HG03457 (cell line): Measurements from ENCODE around the gene POLDIP2.
A peak's percentile ranks its signal among the peaks of the same experiment; 100 is the strongest.

Experiments
- ATAC-seq: cut with Tn5 transposase; IDR thresholded peaks from one replicate; pipeline ENCODE4 v1.9.1; 2021; ENCODE audit warnings: moderate number of reproducible peaks; ENCODE audit not compliant: unreplicated experiment

POLDIP2 gene

DNA sequence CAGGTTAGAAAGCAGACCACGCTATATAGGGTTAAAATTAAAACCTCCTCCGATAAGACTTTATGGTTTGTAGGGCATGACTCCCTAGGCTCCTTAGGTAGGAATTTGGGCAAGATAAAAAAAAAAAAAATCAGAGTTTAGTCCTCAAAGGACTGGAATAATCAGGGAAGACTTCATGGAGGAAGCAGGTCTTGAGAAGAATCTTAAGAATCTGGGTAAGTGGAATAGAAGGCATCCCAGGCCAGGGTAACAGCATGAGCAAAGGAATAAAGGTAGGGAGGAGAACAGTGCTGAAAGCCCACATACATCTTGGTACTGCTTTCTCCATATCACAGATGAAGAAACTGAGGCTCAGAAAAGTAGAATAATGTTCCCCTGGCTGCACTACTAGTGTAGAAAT is 33.2 kb upstream of the POLDIP2 start:
- no peak for ATAC-seq

DNA sequence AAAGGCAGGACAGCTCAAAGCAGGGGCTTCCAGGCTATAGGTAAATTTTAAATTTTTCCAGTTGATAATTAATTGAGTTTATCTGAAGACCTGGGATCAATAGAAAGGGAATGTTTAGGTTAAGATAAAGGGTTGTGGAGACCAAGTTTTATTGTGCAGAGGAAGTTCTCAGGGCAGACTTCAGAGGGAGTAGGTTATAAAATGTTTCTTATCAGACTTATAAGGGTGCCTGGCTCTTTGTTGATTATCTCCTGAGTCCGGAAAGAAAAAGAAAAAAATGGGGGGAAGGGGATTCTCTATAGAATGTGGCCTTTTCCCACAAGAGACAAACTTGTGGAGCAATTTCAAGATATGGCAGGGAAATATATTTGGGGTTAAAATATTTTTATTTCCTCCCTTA is 32.8 kb upstream of the POLDIP2 start:
- ATAC-seq: no peak

DNA sequence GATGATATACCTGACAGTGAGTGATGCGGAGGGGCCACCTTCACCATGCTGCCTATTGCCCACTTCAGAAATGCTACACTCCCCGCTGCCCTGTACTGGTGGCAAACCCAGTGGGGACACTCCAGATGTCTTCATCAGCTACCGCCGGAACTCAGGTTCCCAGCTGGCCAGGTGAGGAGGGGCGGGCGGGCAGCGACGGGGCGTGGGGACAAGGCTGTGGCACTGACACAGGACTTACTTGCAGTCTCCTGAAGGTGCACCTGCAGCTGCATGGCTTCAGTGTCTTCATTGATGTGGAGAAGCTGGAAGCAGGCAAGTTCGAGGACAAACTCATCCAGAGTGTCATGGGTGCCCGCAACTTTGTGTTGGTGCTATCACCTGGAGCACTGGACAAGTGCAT is 30.8 kb upstream of the POLDIP2 start:
- no peak for ATAC-seq

DNA sequence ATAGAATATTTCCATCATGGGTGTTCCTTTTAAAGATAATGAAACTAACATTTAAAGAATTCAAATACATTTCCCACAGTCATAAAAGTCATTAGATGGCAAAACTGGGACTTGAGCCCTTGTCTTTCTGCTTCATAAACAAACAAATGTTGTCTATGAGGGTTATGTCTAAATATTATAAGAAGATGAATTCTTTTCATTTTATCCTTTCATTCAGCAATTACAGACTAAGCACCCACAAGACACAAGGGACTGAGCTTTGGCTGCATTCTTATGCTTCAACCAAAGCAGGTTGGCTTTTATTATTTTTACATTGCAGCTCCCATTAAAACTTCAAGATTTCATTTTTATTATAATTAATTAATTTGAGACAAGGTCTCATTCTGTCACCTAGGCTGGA is 29.1 kb upstream of the POLDIP2 start:
- ATAC-seq: no peak

DNA sequence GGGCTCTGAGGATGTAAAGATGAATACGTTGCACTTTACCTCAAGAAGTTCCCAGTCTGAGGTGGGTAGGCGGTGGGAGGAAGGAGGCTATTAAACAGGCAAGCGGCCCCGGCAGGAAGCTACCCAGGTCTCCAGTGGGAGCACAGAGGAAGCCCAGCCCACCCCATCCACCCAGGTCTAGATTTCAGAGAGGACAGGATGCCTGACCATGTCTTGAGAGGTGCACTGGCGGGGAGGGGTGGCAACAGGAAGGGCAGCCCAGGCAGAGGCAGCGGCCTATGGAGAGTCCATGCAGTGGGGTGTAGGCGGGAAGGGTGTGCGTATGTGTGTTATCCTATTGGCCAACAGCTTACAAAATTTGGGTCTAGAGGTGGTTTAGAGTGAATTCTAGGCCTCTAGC is 28.1 kb upstream of the POLDIP2 start:
- no peak for ATAC-seq

DNA sequence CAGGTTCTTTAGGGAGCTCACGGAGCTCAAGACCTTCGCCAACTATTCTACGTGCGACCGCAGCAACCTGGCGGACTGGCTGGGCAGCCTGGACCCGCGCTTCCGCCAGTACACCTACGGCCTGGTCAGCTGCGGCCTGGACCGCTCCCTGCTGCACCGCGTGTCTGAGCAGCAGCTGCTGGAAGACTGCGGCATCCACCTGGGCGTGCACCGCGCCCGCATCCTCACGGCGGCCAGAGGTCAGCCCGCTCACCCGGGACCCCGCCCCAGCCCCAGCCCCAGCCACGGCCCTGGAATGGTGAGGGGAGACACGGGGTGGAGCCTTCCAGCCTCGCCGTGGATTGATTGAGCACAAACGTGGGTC is 27.7 kb upstream of the POLDIP2 start:
- no peak for ATAC-seq

DNA sequence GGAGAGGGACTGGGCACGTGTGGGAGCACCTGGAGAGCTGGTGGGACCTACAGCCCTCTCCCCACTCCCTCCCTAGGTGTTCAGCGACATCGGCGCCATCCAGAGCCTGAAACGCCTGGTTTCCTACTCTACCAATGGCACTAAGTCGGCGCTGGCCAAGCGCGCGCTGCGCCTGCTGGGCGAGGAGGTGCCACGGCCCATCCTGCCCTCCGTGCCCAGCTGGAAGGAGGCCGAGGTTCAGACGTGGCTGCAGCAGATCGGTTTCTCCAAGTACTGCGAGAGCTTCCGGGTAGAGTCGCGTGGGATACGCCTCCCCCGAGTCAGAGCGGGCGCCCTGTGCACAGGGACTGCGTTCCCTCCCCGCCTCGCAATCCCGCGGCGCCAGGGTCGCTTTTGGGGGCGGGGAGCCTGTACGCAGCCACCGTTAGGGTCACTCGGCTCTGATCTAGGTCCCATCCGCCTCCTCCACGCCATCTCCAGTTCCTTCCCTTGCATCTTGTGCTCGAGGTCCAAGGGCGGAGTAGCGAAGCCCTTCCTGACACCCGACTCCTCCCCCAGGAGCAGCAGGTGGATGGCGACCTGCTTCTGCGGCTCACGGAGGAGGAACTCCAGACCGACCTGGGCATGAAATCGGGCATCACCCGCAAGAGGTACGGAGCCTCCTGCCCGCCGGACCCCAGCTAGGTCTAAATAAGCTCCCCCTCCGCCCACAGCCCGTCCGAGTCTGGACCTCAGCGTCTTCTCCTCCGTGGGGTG is 27.1 kb upstream of the POLDIP2 start:
- ATAC-seq: peak; percentile 51

- no peak for ATAC-seq
These were observed 24.0 kb upstream of the POLDIP2 start for GRCh38 chr17:28381141-28381825.

DNA sequence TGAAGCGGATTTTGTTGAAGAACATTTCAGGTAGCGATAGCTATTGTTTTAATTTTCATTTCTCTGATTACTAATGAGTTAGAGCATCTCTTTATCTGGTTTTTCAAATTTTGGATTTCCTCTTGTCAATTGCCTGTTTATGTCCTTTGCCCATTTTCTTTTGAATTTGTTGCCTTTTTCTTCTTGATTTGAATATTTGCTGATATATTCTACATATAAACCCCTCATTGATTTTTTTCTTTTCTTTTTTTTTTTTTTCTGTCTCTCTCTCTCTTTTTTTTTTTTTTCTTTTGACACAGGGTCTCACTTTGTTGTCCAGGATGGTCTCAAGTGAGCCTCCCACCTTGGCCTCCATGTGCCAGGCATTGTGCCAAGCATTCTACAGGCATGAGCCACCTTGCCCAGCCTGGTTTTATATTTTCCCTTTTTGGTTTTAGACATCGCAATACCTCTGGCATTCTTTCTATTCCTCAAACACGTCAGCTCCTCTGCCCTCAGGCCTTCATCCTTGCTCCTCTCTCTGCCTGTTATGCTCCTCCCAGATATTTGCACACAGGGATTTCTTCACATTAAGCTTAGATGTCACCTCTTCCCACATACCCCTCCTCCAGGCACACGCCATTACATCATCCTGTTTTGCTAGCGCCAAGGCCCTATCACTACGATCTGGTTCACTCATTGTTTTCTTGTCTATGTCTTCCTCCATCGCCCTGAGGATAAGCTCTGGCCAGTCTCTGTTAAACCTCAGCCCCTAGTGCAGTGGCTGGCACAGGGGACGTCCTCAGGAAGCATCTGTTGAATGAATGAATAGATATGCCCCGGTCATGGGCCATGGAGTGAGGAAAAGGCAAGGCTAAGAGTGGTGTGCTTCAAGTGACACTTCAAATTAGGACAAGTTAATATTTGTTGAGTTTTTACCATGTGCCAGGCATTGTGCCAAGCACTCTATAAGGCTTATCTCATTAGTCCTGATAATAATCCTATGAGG is 22.8 kb upstream of the POLDIP2 start:
- no peak for ATAC-seq

DNA sequence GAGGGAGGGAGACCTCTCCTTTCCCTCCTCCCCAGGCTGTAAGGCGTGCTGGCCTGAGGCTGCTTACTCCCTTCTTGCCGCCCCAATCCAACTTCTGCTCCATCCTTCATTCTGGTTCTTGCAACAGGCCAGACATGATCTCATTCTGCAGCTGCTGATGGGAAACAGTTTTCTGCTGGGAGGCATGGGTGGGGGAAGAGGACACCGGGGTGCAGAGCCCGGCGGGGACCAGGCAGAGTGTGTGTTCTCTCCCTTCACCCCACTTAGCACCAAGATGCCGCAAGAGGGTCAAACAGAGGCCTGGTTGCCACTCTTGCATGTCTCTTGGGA is 15.6 kb upstream of the POLDIP2 start:
- ATAC-seq: no peak

- no peak for ATAC-seq
These were observed 15.0 kb upstream of the POLDIP2 start for GRCh38 chr17:28372203-28372944.

GRCh38 chr17:28371245-28372202 is 14.2 kb upstream of the POLDIP2 start, which contains the start of gene SARM1:
Gene SARM1, plus strand, starts transcription at chr17:28371694. Its CDS starts 339 bp downstream, at chr17:28372033.
- ATAC-seq: no peak

- no peak for ATAC-seq
These were observed 13.4 kb upstream of the POLDIP2 start for GRCh38 chr17:28370744-28371103.

DNA sequence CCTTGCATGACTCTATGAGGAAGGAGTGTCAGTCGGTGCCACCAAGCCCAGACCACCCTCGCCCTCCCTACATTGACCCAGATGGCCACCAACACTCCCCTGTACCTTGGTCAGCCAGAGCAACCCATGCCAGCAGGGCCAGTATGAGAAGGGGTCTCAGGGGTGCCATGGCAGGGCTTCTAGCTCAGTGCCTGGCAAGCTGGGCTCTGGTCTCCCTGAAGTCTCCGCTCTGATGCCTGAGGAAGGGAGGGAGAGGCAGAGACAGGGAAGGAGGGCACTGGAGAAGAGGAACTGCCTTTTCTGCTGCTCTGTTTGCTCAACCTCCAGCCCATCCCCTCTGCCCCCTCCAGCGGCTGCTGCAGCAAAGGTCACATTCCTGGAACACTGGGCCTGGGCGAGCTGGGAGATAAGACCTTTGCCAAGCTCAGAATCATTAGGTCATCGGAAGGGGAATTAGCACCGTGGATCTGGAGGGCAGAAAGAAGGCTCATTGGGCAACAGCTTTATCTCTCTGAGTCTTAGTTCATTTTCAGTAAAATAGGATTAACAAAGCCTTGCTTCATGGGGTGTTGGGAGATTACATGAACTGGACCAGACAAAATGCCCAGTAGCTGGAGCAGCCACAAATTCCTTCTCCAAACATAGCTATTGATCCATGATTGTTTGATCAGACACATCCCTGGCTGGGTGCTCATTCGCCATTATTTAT is 12.9 kb upstream of the POLDIP2 start, which contains the start of gene VTN:
VTN (minus strand) TSS at position 273 of the 709 bp plus-strand sequence; CDS start at position 169, 104 bp downstream.
- ATAC-seq: no peak

- no peak for ATAC-seq
These were observed 12.3 kb upstream of the POLDIP2 start for GRCh38 chr17:28369684-28370034.

DNA sequence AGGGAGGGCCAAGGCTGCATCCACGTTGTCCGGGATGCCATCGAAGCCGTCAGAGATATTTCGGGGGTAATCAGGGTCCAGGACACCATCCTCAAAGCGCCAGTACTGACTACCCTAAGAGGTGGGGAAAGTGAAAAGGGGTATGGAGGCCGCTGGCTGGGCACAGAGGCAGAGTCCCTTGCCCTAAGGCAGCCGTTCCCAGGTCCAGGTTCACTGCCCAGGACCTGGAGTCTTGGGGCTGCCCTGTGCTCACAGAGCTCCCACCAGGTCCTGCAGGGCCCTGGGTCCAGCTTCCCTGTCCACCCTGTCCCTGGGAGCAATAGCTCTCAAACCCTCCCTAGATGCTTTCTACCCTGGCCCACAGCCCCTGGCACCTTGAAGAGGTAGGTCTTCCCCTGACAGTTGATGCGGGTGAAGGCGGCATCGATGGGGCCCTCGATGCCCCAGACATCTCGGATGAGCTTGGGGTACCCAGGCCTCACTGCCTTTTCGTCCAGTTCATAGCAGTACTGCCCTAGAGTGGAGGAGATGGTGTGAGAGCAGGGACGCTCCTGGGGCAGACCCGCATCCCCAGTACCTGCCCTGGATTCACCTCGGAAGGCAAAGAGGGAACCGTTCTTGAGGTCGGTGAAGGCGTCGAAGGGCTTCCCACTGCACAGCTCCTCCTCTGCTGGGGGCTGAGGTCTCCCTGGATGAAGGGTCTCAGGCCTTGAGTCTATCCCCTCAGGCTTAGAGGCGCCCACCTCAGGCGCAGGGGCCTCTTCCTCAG is 11.8 kb upstream of the POLDIP2 start:
- ATAC-seq: no peak

DNA sequence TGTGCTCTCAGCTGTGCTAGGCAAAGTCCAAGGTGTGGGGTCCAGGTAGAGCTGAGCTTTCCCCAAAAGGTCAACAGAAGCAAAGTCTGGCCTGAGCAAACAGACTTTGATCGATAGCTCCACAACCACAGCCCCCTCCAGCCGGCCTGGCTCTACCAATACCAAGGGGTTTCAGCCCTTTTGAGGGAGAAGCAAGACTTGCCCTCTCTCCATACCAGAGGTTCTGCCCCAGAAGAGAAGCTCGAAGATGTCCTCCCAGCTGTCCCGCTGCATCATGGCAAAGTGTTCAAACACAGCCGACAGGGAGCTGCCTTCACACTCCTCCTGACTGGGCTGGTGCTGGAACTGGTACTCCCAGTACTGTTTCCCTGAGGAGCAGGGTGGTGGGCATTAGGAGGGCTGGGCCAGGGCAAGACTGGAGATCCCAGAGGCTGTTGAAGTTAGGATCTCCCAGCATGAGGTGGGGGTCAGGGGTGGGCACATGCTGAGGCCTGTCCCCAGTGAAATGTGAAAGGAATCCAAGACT is 11.0 kb upstream of the POLDIP2 start:
- ATAC-seq: no peak

- ATAC-seq: no peak
These were observed 10.4 kb upstream of the POLDIP2 start for GRCh38 chr17:28367641-28368305.
